ENCODE results near the gene ZNF385D. TPM values are rescaled to one million over a fixed set of nuclear protein-coding genes. Genes with fewer than 3 reads are reported as not detected.

ZNF385D gene
- total and polyA plus RNA-seq, 2 experiments from 2014 or later: 2.7 to 12.3 TPM

DNA sequence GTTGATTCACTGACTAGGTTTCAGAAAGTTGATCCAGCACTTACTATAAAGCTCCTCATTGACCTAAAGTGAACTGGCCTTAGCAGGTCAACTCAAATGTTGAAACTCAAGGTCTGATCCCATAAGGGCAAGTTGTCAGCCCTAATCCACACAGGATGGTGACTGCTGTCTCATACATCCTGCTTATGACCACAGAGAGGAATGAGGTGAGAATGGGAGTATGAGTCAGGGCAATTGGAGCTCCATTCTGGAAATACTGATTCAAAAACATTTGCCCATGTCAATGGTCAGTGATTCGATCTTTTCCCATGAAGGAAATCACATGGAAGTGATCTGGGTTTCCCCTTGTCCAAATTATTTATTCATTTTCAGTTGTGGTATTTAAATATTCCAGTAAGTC lies 78.7 kb downstream of the ZNF385D start (continued):
- TF ChIP-seq, protein P1, sequence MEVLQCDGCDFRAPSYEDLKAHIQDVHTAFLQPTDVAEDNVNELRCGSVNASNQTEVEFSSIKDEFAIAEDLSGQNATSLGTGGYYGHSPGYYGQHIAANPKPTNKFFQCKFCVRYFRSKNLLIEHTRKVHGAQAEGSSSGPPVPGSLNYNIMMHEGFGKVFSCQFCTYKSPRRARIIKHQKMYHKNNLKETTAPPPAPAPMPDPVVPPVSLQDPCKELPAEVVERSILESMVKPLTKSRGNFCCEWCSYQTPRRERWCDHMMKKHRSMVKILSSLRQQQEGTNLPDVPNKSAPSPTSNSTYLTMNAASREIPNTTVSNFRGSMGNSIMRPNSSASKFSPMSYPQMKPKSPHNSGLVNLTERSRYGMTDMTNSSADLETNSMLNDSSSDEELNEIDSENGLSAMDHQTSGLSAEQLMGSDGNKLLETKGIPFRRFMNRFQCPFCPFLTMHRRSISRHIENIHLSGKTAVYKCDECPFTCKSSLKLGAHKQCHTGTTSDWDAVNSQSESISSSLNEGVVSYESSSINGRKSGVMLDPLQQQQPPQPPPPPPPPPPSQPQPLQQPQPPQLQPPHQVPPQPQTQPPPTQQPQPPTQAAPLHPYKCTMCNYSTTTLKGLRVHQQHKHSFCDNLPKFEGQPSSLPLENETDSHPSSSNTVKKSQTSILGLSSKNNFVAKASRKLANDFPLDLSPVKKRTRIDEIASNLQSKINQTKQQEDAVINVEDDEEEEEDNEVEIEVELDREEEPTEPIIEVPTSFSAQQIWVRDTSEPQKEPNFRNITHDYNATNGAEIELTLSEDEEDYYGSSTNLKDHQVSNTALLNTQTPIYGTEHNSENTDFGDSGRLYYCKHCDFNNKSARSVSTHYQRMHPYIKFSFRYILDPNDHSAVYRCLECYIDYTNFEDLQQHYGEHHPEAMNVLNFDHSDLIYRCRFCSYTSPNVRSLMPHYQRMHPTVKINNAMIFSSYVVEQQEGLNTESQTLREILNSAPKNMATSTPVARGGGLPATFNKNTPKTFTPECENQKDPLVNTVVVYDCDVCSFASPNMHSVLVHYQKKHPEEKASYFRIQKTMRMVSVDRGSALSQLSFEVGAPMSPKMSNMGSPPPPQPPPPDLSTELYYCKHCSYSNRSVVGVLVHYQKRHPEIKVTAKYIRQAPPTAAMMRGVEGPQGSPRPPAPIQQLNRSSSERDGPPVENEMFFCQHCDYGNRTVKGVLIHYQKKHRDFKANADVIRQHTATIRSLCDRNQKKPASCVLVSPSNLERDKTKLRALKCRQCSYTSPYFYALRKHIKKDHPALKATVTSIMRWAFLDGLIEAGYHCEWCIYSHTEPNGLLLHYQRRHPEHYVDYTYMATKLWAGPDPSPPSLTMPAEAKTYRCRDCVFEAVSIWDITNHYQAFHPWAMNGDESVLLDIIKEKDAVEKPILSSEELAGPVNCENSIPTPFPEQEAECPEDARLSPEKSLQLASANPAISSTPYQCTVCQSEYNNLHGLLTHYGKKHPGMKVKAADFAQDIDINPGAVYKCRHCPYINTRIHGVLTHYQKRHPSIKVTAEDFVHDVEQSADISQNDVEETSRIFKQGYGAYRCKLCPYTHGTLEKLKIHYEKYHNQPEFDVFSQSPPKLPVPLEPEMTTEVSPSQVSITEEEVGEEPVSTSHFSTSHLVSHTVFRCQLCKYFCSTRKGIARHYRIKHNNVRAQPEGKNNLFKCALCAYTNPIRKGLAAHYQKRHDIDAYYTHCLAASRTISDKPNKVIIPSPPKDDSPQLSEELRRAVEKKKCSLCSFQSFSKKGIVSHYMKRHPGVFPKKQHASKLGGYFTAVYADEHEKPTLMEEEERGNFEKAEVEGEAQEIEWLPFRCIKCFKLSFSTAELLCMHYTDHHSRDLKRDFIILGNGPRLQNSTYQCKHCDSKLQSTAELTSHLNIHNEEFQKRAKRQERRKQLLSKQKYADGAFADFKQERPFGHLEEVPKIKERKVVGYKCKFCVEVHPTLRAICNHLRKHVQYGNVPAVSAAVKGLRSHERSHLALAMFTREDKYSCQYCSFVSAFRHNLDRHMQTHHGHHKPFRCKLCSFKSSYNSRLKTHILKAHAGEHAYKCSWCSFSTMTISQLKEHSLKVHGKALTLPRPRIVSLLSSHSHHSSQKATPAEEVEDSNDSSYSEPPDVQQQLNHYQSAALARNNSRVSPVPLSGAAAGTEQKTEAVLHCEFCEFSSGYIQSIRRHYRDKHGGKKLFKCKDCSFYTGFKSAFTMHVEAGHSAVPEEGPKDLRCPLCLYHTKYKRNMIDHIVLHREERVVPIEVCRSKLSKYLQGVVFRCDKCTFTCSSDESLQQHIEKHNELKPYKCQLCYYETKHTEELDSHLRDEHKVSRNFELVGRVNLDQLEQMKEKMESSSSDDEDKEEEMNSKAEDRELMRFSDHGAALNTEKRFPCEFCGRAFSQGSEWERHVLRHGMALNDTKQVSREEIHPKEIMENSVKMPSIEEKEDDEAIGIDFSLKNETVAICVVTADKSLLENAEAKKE (CRISPR knock-in tag; IDR thresholded peaks at IDR 0.05): no peak

DNA sequence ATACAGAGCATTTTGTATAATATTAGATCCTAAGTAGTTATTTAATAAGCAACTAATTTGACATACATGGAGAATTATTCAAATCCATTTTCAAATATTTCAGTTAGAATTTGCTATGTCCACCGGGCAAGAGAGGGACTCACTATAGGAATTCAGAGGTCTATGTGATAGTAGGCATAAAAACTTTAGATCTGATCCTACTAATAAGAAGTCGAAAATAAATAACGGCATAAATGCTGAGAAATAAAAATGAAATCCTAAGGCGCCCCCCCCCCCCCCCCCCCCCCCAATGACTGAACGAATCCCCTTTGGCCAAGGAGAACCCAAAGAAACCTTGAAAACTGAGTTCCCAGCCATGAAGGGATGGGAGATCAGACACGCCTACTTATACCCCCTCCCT lies 80.6 kb downstream of the ZNF385D start:
- Mint-ChIP-seq H3K4me3 (no peak overlapping the region), H3K27me3 (ENCODE audit: insufficient read depth, low read depth, poor library complexity) (no peaks in the 10 kb centered on the region), H3K9me3 (no peaks in the 10 kb centered on the region), H3K36me3 (ENCODE audit: low read depth) (no peaks in the 10 kb centered on the region), H3K4me1 (peaks cover 25% of the 10 kb centered on the region), H3K27ac (no peak overlapping the region)
- Histone ChIP-seq H3K27me3 (ENCODE audit: insufficient read depth) (no peaks in the 10 kb centered on the region), H3K79me2 (replicated peaks; ENCODE audit: insufficient read depth) (no peaks in the 10 kb centered on the region), H2AFZ (no peak overlapping the region), H3F3A (replicated peaks; ENCODE audit: low read depth) (no peaks in the 10 kb centered on the region), H3K27ac (ENCODE audit: low read depth) (no peak overlapping the region), H3K4me2 (no peak overlapping the region), H3K9me2 (ENCODE audit: insufficient read depth) (no peaks in the 10 kb centered on the region), H3K36me3 (ENCODE audit: insufficient read depth) (no peaks in the 10 kb centered on the region), H3K4me1 (ENCODE audit: insufficient read depth) (peaks cover 15% of the 10 kb centered on the region; the same call in 1 of the 2 replicates), H4K20me1 (replicated peaks; ENCODE audit: insufficient read depth) (no peaks in the 10 kb centered on the region), H3K4me3 (no peak overlapping the region)
- no peak for ATAC-seq
- DNase-seq (ENCODE audit: low spot score): no peak
- TF ChIP-seq CREB1 (CRISPR knock-in tag; IDR thresholded peaks at IDR 0.05; ENCODE audit: low read depth) (no peak), ZNF331 (CRISPR knock-in tag; IDR thresholded peaks at IDR 0.05; ENCODE audit: low read depth) (no peak), EZH2phosphoT487 (IDR thresholded peaks at IDR 0.05; ENCODE audit: unreplicated experiment) (no peak), EZH2 (IDR thresholded peaks at IDR 0.05; ENCODE audit: low read depth, unreplicated experiment) (no peak), JUNB (IDR thresholded peaks at IDR 0.05; ENCODE audit: unreplicated experiment) (no peak), ZNF114 (CRISPR knock-in tag; IDR thresholded peaks at IDR 0.05) (no peak)
- TF ChIP-seq, protein P2, sequence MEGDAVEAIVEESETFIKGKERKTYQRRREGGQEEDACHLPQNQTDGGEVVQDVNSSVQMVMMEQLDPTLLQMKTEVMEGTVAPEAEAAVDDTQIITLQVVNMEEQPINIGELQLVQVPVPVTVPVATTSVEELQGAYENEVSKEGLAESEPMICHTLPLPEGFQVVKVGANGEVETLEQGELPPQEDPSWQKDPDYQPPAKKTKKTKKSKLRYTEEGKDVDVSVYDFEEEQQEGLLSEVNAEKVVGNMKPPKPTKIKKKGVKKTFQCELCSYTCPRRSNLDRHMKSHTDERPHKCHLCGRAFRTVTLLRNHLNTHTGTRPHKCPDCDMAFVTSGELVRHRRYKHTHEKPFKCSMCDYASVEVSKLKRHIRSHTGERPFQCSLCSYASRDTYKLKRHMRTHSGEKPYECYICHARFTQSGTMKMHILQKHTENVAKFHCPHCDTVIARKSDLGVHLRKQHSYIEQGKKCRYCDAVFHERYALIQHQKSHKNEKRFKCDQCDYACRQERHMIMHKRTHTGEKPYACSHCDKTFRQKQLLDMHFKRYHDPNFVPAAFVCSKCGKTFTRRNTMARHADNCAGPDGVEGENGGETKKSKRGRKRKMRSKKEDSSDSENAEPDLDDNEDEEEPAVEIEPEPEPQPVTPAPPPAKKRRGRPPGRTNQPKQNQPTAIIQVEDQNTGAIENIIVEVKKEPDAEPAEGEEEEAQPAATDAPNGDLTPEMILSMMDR (conservative IDR thresholded peaks at IDR 0.05; ENCODE audit: low read depth in 2 of 2): no peak
- TF ChIP-seq, protein P3, sequence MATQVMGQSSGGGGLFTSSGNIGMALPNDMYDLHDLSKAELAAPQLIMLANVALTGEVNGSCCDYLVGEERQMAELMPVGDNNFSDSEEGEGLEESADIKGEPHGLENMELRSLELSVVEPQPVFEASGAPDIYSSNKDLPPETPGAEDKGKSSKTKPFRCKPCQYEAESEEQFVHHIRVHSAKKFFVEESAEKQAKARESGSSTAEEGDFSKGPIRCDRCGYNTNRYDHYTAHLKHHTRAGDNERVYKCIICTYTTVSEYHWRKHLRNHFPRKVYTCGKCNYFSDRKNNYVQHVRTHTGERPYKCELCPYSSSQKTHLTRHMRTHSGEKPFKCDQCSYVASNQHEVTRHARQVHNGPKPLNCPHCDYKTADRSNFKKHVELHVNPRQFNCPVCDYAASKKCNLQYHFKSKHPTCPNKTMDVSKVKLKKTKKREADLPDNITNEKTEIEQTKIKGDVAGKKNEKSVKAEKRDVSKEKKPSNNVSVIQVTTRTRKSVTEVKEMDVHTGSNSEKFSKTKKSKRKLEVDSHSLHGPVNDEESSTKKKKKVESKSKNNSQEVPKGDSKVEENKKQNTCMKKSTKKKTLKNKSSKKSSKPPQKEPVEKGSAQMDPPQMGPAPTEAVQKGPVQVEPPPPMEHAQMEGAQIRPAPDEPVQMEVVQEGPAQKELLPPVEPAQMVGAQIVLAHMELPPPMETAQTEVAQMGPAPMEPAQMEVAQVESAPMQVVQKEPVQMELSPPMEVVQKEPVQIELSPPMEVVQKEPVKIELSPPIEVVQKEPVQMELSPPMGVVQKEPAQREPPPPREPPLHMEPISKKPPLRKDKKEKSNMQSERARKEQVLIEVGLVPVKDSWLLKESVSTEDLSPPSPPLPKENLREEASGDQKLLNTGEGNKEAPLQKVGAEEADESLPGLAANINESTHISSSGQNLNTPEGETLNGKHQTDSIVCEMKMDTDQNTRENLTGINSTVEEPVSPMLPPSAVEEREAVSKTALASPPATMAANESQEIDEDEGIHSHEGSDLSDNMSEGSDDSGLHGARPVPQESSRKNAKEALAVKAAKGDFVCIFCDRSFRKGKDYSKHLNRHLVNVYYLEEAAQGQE (IDR thresholded peaks at IDR 0.05; ENCODE audit: unreplicated experiment): no peak
- TF ChIP-seq, protein P4, sequence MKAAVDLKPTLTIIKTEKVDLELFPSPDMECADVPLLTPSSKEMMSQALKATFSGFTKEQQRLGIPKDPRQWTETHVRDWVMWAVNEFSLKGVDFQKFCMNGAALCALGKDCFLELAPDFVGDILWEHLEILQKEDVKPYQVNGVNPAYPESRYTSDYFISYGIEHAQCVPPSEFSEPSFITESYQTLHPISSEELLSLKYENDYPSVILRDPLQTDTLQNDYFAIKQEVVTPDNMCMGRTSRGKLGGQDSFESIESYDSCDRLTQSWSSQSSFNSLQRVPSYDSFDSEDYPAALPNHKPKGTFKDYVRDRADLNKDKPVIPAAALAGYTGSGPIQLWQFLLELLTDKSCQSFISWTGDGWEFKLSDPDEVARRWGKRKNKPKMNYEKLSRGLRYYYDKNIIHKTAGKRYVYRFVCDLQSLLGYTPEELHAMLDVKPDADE (IDR thresholded peaks at IDR 0.05): no peak

Data from GM23338 (cell line).